GM18519 (cell line): Measurements from ENCODE around the gene NOS3.
"Not testable (repeated sequence)": the region's sequence is repeated elsewhere in the genome, so short reads cannot be mapped to it uniquely, and the experiment has no call there.

ENCODE experiments used
- ATAC-seq: cut with Tn5 transposase; IDR thresholded peaks from one replicate; pipeline ENCODE4 v1.9.1; 2021; ENCODE audit warnings: mild to moderate bottlenecking, moderate library complexity; ENCODE audit not compliant: unreplicated experiment, low FRiP score

NOS3 gene

GRCh38 chr7:151013356-151013732 is 22.5 kb downstream of the NOS3 start:
- ATAC-seq: no peak

- ATAC-seq: no peak
Observed at GRCh38 chr7:151013733-151014497, 23.1 kb downstream of the NOS3 start.

GRCh38 chr7:151014950-151015349 is 24.1 kb downstream of the NOS3 start:
- no peak for ATAC-seq

- ATAC-seq: no peak
Observed at GRCh38 chr7:151015967-151016366, 25.1 kb downstream of the NOS3 start.

- ATAC-seq: no peak
Observed at GRCh38 chr7:151016505-151016904, 25.7 kb downstream of the NOS3 start.

- ATAC-seq: no peak
Observed at GRCh38 chr7:151016942-151017341, 26.1 kb downstream of the NOS3 start.

- ATAC-seq: no peak
Observed at GRCh38 chr7:151017370-151017952, 26.6 kb downstream of the NOS3 start.

GRCh38 chr7:151017953-151018420 is 27.2 kb downstream of the NOS3 start:
- no peak for ATAC-seq

- no peak for ATAC-seq
Observed at GRCh38 chr7:151018421-151019129, 27.8 kb downstream of the NOS3 start.

- ATAC-seq: no peak
Observed at GRCh38 chr7:151019130-151019447, 28.3 kb downstream of the NOS3 start.

GRCh38 chr7:151020231-151020630 is 29.4 kb downstream of the NOS3 start:
- ATAC-seq: no peak

- ATAC-seq: no peak
Observed at GRCh38 chr7:151023232-151023631, 32.4 kb downstream of the NOS3 start.

- ATAC-seq: no peak
Observed at GRCh38 chr7:151024435-151025056, 33.7 kb downstream of the NOS3 start, which contains the start of gene ATG9B. Gene ATG9B (minus strand): TSS chr7:151024494. CDS start chr7:151024423, 71 bp downstream.

GRCh38 chr7:151025924-151026671 is 35.3 kb downstream of the NOS3 start:
- ATAC-seq: no peak

GRCh38 chr7:151026771-151027727 is 36.2 kb downstream of the NOS3 start:
- ATAC-seq: not testable (repeated sequence)

GRCh38 chr7:151027728-151028130 is 36.9 kb downstream of the NOS3 start:
- ATAC-seq: not testable (repeated sequence)

GRCh38 chr7:151028131-151028947 is 37.5 kb downstream of the NOS3 start, which contains the start of gene ABCB8:
Gene ABCB8 (plus strand): TSS chr7:151028450. CDS start chr7:151028516, 66 bp downstream.
- ATAC-seq: peak; percentile 96

GRCh38 chr7:151028948-151029501 is 38.2 kb downstream of the NOS3 start:
- ATAC-seq: no peak
